Neural cell (in vitro differentiated cells): ENCODE data around the gene TLR9. TPM values are rescaled to one million over a fixed set of nuclear protein-coding genes. Genes with fewer than 3 reads are reported as not detected.

Experiments used
- H2AFZ ChIP-seq: fragments of 200-600, 300-800 bp; sonication (generic), shearing (Covaris generic); 2 replicates; pipeline ENCODE4 v1.6.0; 2014; ENCODE audit warnings: low read depth, mild to moderate bottlenecking, antibody characterized with exemption, low read length, moderate library complexity
- H3F3A ChIP-seq: fragments of 200-600 bp; shearing (Covaris generic); 2 replicates; pipeline ENCODE4 v1.6.1; 2016; ENCODE audit warnings: mild to moderate bottlenecking, moderate library complexity, mixed read lengths, antibody characterized with exemption, low read length; ENCODE audit not compliant: insufficient read depth, poor library complexity, severe bottlenecking
- H3K27ac ChIP-seq: fragments of 200-600, 300-800 bp; sonication (generic), shearing (Covaris generic); 2 replicates; pipeline ENCODE4 v1.5.1; 2014; ENCODE audit warnings: mild to moderate bottlenecking, low read length, moderate library complexity
- H3K27me3 ChIP-seq: fragments of 300-800, 200-600 bp; sonication (generic), shearing (Covaris generic); 2 replicates; pipeline ENCODE4 v1.6.0; 2014; ENCODE audit warnings: mild to moderate bottlenecking, low read depth, low read length, moderate library complexity; ENCODE audit not compliant: insufficient read depth
- H3K36me3 ChIP-seq: fragments of 300-800, 200-600 bp; sonication (generic), shearing (Covaris generic); 2 replicates; pipeline ENCODE4 v1.5.1; 2014; ENCODE audit warnings: mild to moderate bottlenecking, antibody characterized with exemption, low read length, moderate library complexity; ENCODE audit not compliant: insufficient read depth
- H3K4me2 ChIP-seq: fragments of 300-800, 200-600 bp; sonication (generic), shearing (Covaris generic); 2 replicates; pipeline ENCODE4 v1.6.0; 2014; ENCODE audit warnings: mild to moderate bottlenecking, low read length
- H3K4me3 ChIP-seq: fragments of 300-800, 200-600 bp; sonication (generic), shearing (Covaris generic); 2 replicates; pipeline ENCODE4 v1.5.1; 2014; ENCODE audit warnings: mild to moderate bottlenecking, low read length, moderate library complexity
- H3K79me2 ChIP-seq: fragments of 200-600 bp; shearing (Covaris generic); replicated peaks from 2 replicates; pipeline ENCODE4 v1.6.0; 2014; ENCODE audit warnings: mild to moderate bottlenecking, low read length, moderate library complexity; ENCODE audit not compliant: insufficient read depth
- H3K9ac ChIP-seq: fragments of 300-800, 200-600 bp; sonication (generic), shearing (Covaris generic); 2 replicates; pipeline ENCODE4 v1.6.1; 2016; ENCODE audit warnings: mild to moderate bottlenecking, low read length, mixed read lengths
- H3K9me2 ChIP-seq: fragments of 200-600 bp; shearing (Covaris generic); 2 replicates; pipeline ENCODE4 v1.6.1; 2016; ENCODE audit warnings: mild to moderate bottlenecking, low read length, mixed read lengths; ENCODE audit not compliant: insufficient read depth
- H3K9me3 ChIP-seq: fragments of 200-600, 300-800 bp; sonication (generic), shearing (Covaris generic); 2 replicates; pipeline ENCODE4 v1.6.1; 2016; ENCODE audit warnings: mild to moderate bottlenecking, mixed run types, low read length, moderate library complexity, mixed read lengths
- H4K20me1 ChIP-seq: fragments of 200-600 bp; shearing (Covaris generic); 2 replicates; pipeline ENCODE4 v1.6.1; 2016; ENCODE audit warnings: mild to moderate bottlenecking, mixed run types; ENCODE audit not compliant: insufficient read depth
- CTCF ChIP-seq: fragments of 450-650 bp; IDR thresholded peaks from 2 replicates; pipeline ENCODE4 v1.5.1; 2014; ENCODE audit warnings: antibody characterized with exemption, mild to moderate bottlenecking, moderate library complexity; ENCODE audit not compliant: poor library complexity, severe bottlenecking
- EP300 ChIP-seq: fragments of 450-650 bp; conservative IDR thresholded peaks from 2 replicates; pipeline ENCODE4 v1.6.1; 2014; ENCODE audit warnings: antibody characterized with exemption, mild to moderate bottlenecking, moderate library complexity; ENCODE audit not compliant: poor library complexity, severe bottlenecking
- EZH2 ChIP-seq: fragments of 200-600, 300-800 bp; shearing (Covaris generic), sonication (generic); IDR thresholded peaks from 2 replicates; pipeline ENCODE4 v1.6.1; 2014; ENCODE audit warnings: antibody characterized with exemption, low read length, borderline replicate concordance, mild to moderate bottlenecking; ENCODE audit not compliant: insufficient read depth, poor library complexity, severe bottlenecking
- MXI1 ChIP-seq: fragments of 450-650 bp; conservative IDR thresholded peaks from 2 replicates; pipeline ENCODE4 v1.6.1; 2014; ENCODE audit warnings: antibody characterized with exemption, mild to moderate bottlenecking; ENCODE audit not compliant: poor library complexity, severe bottlenecking
- POLR2AphosphoS5 ChIP-seq: IDR thresholded peaks from 2 replicates; pipeline ENCODE4 v1.6.1; 2012
- RAD21 ChIP-seq: fragments of 450-650 bp; conservative IDR thresholded peaks from 2 replicates; pipeline ENCODE4 v1.6.1; 2014; ENCODE audit warnings: antibody characterized with exemption, mild to moderate bottlenecking, moderate library complexity
- REST ChIP-seq: IDR thresholded peaks from 2 replicates; pipeline ENCODE4 v1.6.1; 2012; ENCODE audit warnings: borderline replicate concordance
- SMC3 ChIP-seq: fragments of 450-650 bp; conservative IDR thresholded peaks from 2 replicates; pipeline ENCODE4 v1.6.1; 2014; ENCODE audit warnings: antibody characterized with exemption, mild to moderate bottlenecking, moderate library complexity; ENCODE audit not compliant: poor library complexity
- TAF1 ChIP-seq: IDR thresholded peaks from 2 replicates; pipeline ENCODE4 v1.6.1; 2012; ENCODE audit warnings: low read depth
- polyA plus RNA-seq: library from polyadenylated mRNA; depleted of rRNA; stranded (reverse); fragments of >200 nt; gene quantifications from 2 replicates; pipeline ENCODE4 v1.2.3, GENCODE V29; 2014

The TLR9 gene
- polyA plus RNA-seq, 1 donor from 2014 or later, result not detected

GRCh38 chr3:52222319-52223221 is 2.9 kb downstream of the TLR9 start:
- Histone ChIP-seq H3F3A (no peaks in the 10 kb centered on the region), H3K9me2 (no peaks in the 10 kb centered on the region), H3K4me3 (no peak overlapping the region), H3K79me2 (no peaks in the 10 kb centered on the region), H3K9me3 (no peaks in the 10 kb centered on the region), H3K27ac (no peak overlapping the region), H3K36me3 (no peaks in the 10 kb centered on the region), H3K27me3 (no peaks in the 10 kb centered on the region), H3K4me2 (no peak overlapping the region), H4K20me1 (no peaks in the 10 kb centered on the region), H2AFZ (no peak overlapping the region), H3K9ac (no peak overlapping the region)
- no peak for TF ChIP-seq SMC3

GRCh38 chr3:52221563-52222318 is 3.7 kb downstream of the TLR9 start:
- no peak for TF ChIP-seq SMC3
- TF ChIP-seq CTCF, result no peak
- no peak for TF ChIP-seq EZH2
- TF ChIP-seq REST, result no peak
- TF ChIP-seq RAD21, result no peak
- TF ChIP-seq EP300, result no peak
- no peak for TF ChIP-seq MXI1
- no peak for TF ChIP-seq POLR2AphosphoS5
- TF ChIP-seq TAF1, result no peak
- H3K9me3 ChIP-seq, result no peaks in the 10 kb centered on the region

More at GRCh38 chr3:52221563-52222318, 3.7 kb downstream of the TLR9 start:
- Histone ChIP-seq H3K9ac (no peak overlapping the region), H3K27me3 (no peaks in the 10 kb centered on the region), H4K20me1 (no peaks in the 10 kb centered on the region), H2AFZ (no peak overlapping the region), H3K9me2 (no peaks in the 10 kb centered on the region), H3K79me2 (no peaks in the 10 kb centered on the region), H3K27ac (no peak overlapping the region), H3K4me2 (no peak overlapping the region), H3K36me3 (no peaks in the 10 kb centered on the region), H3F3A (no peaks in the 10 kb centered on the region), H3K4me3 (no peak overlapping the region)
